Measurements from ENCODE around the gene SLC35D2.

- TF ChIP-seq TCF7L2 (IDR thresholded peaks at IDR 0.05; ENCODE audit: borderline replicate concordance, low read depth, low read length) (no peak), ZNF449 (tag by site-specific recombination; IDR thresholded peaks at IDR 0.05) (no peak), ZBTB49 (tag by site-specific recombination; IDR thresholded peaks at IDR 0.05; ENCODE audit: low read depth) (no peak), ZNF670 (tag by site-specific recombination; IDR thresholded peaks at IDR 0.05; ENCODE audit: low read depth) (no peak), CTCF (tag by site-specific recombination; IDR thresholded peaks at IDR 0.05) (no peak), ZNF792 (tag by site-specific recombination; IDR thresholded peaks at IDR 0.05) (no peak), KLF16 (tag by site-specific recombination; IDR thresholded peaks at IDR 0.05) (no peak), ZBTB8A (tag by site-specific recombination; IDR thresholded peaks at IDR 0.05) (no peak), BCL11A (tag by site-specific recombination; IDR thresholded peaks at IDR 0.05; ENCODE audit: low read depth) (no peak), MYNN (tag by site-specific recombination; IDR thresholded peaks at IDR 0.05; ENCODE audit: borderline replicate concordance) (no peak)
These were observed 27.8 kb upstream of the SLC35D2 start for GRCh38 chr9:96411129-96411838.

Data from HEK293 (cell line).